Panc1 (cell line): ENCODE measurements around the gene HTT-AS. TPM values are rescaled to one million over a fixed set of nuclear protein-coding genes. Genes with fewer than 3 reads are reported as not detected.

Experiments used
- ATAC-seq: fragments of 200-7000 bp; cut with Tn5 transposase; 2 replicates; pipeline ENCODE4 v1.9.1; 2020; ENCODE audit warnings: mild to moderate bottlenecking, moderate library complexity
- BruUV-seq: library from RNA; stranded (reverse); fragments of 400-500 nt; replicated peaks from 2 replicates; lab custom pipeline; 2021; lab: Mats Ljungman, UMichigan
- CTCF ChIA-PET: fragments of 300-600 bp; sonication (Branson Sonifier 250); formaldehyde crosslinking; loops from one replicate; lab custom pipeline; 2022; ENCODE audit warnings: antibody characterized with exemption; lab: Charles Lee
- POLR2A ChIA-PET: fragments of 300-600 bp; sonication (Branson Sonifier 250); formaldehyde crosslinking; loops from one replicate; lab custom pipeline; 2022; ENCODE audit warnings: antibody characterized with exemption; lab: Charles Lee
- DNase-seq: peaks from one replicate; pipeline ENCODE4 v3.0.0-alpha.2; 2010; ENCODE audit warnings: low read depth, low spot score
- H3K27ac ChIP-seq: 2 replicates; pipeline ENCODE4 v1.5.1; 2011; ENCODE audit warnings: mild to moderate bottlenecking, low read length, inconsistent platforms
- H3K27me3 ChIP-seq: fragments of 200-500 bp; sonication (Bioruptor generic); 2 replicates; pipeline ENCODE4 v1.6.0; 2014; ENCODE audit warnings: low read length, inconsistent platforms; ENCODE audit not compliant: control insufficient read depth, insufficient read depth
- H3K36me3 ChIP-seq: fragments of 200-500 bp; sonication (Bioruptor generic); 2 replicates; pipeline ENCODE4 v1.5.1; 2014; ENCODE audit warnings: inconsistent platforms, mild to moderate bottlenecking, low read length, moderate library complexity; ENCODE audit not compliant: control insufficient read depth, insufficient read depth
- H3K4me1 ChIP-seq: 2 replicates; pipeline ENCODE4 v1.5.1; 2011; ENCODE audit warnings: inconsistent platforms, mild to moderate bottlenecking, low read length, moderate library complexity; ENCODE audit not compliant: control insufficient read depth, insufficient read depth
- H3K4me3 ChIP-seq, 2 experiments: 2 replicates each; pipeline ENCODE4 v1.5.1; 2011 to 2012; ENCODE audit warnings: low read depth in 2 of 2, low read length in 2 of 2, mild to moderate bottlenecking in 2 of 2, inconsistent platforms in 1 of 2, moderate library complexity in 1 of 2
- H3K9me3 ChIP-seq: fragments of 200-500 bp; sonication (Bioruptor generic); 2 replicates; pipeline ENCODE4 v1.5.1; 2014; ENCODE audit warnings: low read depth, mild to moderate bottlenecking, inconsistent platforms, low read length, moderate library complexity; ENCODE audit not compliant: control insufficient read depth, insufficient read depth
- POLR2AphosphoS5 ChIP-seq: IDR thresholded peaks from 2 replicates; pipeline ENCODE4 v1.6.1; 2012; ENCODE audit warnings: mild to moderate bottlenecking, low read depth, low read length, moderate library complexity
- SIN3A ChIP-seq: IDR thresholded peaks from 2 replicates; pipeline ENCODE4 v1.6.1; 2012; ENCODE audit warnings: low read depth, mild to moderate bottlenecking, low read length, moderate library complexity, borderline replicate concordance; ENCODE audit not compliant: insufficient read depth
- TCF7L2 ChIP-seq: IDR thresholded peaks from 2 replicates; pipeline ENCODE4 v1.6.1; 2011; ENCODE audit warnings: mild to moderate bottlenecking, low read depth, low read length, inconsistent platforms
- in situ Hi-C: cut with HindIII; loops from 2 replicates; pipeline ENCODE4 v1.10.0; 2016; ENCODE audit warnings: low sequenced_read_pairs, low pct_unique_long_range_greater_than_20kb
- intact Hi-C: fragments of 100-400 bp; cut with micrococcal nuclease; formaldehyde crosslinking; loops from one replicate; pipeline ENCODE4 v1.10.0; 2022; ENCODE audit not compliant: unreplicated experiment
- total RNA-seq: library from RNA; stranded (reverse); gene quantifications from one replicate; pipeline ENCODE4 v1.2.1, GENCODE V29; 2021; ENCODE audit not compliant: unreplicated experiment
- TF ChIP-seq, protein P1 (sequence below), 2 experiments: IDR thresholded peaks; 2 replicates each; pipeline ENCODE4 v1.6.1; 2011 to 2012; ENCODE audit warnings: low read depth in 2 of 2, control low read depth in 1 of 2, low read length in 1 of 2, mild to moderate bottlenecking in 1 of 2, moderate library complexity in 1 of 2; ENCODE audit not compliant: insufficient read depth in 1 of 2
- TF ChIP-seq, protein P2 (sequence below): fragments of 450-650 bp; IDR thresholded peaks from 2 replicates; pipeline ENCODE4 v1.5.1; 2017; ENCODE audit warnings: mild to moderate bottlenecking

HTT-AS gene
- total RNA-seq, 1 experiment from 2014 or later, result not detected

DNA sequence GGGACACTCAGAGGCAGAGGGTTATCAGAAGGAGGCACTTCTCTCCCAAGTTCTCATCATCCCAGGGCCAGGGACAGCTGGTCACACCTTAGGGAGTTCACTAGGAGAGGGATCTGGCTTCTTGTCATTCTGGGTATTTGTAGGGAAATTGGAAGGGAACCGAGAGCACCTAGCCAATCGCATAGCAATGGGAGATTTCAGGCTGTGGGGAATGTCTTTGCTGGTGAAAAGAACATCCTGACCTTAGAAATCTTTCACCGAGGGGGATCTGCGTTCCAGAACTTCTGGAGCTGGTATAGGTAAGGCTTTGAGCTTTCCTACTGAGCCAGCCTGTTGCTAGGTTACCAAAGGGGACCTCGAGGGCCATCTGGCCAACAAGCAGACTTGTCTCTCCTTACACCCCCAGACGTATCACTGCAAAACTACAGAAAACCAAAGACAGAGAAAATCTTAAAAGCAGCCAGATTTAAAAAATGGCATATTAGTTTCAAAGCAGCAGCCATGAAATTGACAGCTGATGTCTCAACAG lies 6.8 kb downstream of the HTT-AS start:
- TF ChIP-seq SIN3A (no peak), POLR2AphosphoS5 (no peak), TCF7L2 (no peak)
- TF ChIP-seq, protein P1, sequence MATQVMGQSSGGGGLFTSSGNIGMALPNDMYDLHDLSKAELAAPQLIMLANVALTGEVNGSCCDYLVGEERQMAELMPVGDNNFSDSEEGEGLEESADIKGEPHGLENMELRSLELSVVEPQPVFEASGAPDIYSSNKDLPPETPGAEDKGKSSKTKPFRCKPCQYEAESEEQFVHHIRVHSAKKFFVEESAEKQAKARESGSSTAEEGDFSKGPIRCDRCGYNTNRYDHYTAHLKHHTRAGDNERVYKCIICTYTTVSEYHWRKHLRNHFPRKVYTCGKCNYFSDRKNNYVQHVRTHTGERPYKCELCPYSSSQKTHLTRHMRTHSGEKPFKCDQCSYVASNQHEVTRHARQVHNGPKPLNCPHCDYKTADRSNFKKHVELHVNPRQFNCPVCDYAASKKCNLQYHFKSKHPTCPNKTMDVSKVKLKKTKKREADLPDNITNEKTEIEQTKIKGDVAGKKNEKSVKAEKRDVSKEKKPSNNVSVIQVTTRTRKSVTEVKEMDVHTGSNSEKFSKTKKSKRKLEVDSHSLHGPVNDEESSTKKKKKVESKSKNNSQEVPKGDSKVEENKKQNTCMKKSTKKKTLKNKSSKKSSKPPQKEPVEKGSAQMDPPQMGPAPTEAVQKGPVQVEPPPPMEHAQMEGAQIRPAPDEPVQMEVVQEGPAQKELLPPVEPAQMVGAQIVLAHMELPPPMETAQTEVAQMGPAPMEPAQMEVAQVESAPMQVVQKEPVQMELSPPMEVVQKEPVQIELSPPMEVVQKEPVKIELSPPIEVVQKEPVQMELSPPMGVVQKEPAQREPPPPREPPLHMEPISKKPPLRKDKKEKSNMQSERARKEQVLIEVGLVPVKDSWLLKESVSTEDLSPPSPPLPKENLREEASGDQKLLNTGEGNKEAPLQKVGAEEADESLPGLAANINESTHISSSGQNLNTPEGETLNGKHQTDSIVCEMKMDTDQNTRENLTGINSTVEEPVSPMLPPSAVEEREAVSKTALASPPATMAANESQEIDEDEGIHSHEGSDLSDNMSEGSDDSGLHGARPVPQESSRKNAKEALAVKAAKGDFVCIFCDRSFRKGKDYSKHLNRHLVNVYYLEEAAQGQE (IDR thresholded peaks at IDR 0.05; ENCODE audit: insufficient read depth in 1 of 2, low read depth in 2 of 2, low read length in 1 of 2), result no peak
- TF ChIP-seq, protein P2, sequence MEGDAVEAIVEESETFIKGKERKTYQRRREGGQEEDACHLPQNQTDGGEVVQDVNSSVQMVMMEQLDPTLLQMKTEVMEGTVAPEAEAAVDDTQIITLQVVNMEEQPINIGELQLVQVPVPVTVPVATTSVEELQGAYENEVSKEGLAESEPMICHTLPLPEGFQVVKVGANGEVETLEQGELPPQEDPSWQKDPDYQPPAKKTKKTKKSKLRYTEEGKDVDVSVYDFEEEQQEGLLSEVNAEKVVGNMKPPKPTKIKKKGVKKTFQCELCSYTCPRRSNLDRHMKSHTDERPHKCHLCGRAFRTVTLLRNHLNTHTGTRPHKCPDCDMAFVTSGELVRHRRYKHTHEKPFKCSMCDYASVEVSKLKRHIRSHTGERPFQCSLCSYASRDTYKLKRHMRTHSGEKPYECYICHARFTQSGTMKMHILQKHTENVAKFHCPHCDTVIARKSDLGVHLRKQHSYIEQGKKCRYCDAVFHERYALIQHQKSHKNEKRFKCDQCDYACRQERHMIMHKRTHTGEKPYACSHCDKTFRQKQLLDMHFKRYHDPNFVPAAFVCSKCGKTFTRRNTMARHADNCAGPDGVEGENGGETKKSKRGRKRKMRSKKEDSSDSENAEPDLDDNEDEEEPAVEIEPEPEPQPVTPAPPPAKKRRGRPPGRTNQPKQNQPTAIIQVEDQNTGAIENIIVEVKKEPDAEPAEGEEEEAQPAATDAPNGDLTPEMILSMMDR, result no peak
- H3K36me3 ChIP-seq, result no peaks in the 10 kb centered on the region
- no peaks in the 10 kb centered on the region for H3K4me1 ChIP-seq
- intact Hi-C loops, result no loop called here
- in situ Hi-C loops, result no loop called here
- no peaks in the 10 kb centered on the region for H3K27me3 ChIP-seq
- H3K4me3 ChIP-seq, result no peak overlapping the region
- CTCF ChIA-PET, result no interaction called here
- H3K9me3 ChIP-seq, result no peaks in the 10 kb centered on the region
- POLR2A ChIA-PET, result no interaction called here
- no TSS peak for BruUV-seq
- H3K27ac ChIP-seq, result no peak overlapping the region
- no peak for DNase-seq
- no peak for ATAC-seq

DNA sequence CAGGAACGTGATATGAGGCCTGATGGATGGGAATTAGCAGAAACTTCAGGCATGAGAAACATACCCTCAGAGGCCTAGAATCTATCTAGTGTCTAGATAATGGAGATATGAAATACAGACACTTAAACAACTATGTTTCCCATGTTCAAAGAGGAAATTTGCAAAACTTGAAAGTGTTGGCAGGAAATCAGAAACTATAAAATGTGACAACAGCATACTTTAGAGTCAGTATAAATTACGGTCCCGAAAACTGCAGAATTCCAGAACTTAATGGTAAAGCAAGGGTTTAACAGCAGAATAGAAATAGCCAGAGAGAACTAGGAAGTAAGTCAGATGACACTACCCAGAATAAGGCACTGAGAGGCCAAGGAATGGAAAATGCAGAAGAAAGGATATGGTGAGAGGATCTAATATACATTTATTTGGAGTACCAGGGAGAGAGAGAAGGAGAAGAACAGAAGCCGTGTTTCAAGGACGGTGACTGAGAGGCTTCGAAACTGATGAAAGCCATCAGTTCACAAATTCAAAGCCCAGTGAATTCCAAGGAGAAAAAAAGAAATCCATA lies 7.4 kb downstream of the HTT-AS start:
- Histone ChIP-seq H3K27me3 (no peaks in the 10 kb centered on the region), H3K27ac (no peak overlapping the region), H3K36me3 (no peaks in the 10 kb centered on the region), H3K4me1 (no peaks in the 10 kb centered on the region), H3K9me3 (no peaks in the 10 kb centered on the region), H3K4me3 (no peak overlapping the region)
- intact Hi-C loops, result no loop called here
- BruUV-seq, result no TSS peak
- in situ Hi-C loops, result no loop called here
- no peak for TF ChIP-seq POLR2AphosphoS5
- TF ChIP-seq, protein P2, result no peak
- TF ChIP-seq TCF7L2, result no peak
- no peak for TF ChIP-seq SIN3A
- TF ChIP-seq, protein P1 (IDR thresholded peaks at IDR 0.05; ENCODE audit: insufficient read depth in 1 of 2, low read depth in 2 of 2, low read length in 1 of 2), result no peak
- ATAC-seq (no peak), DNase-seq (no peak)
- POLR2A ChIA-PET, result no interaction called here
- CTCF ChIA-PET, result no interaction called here
